ENCODE measurements around the gene CCDC137.

DNA sequence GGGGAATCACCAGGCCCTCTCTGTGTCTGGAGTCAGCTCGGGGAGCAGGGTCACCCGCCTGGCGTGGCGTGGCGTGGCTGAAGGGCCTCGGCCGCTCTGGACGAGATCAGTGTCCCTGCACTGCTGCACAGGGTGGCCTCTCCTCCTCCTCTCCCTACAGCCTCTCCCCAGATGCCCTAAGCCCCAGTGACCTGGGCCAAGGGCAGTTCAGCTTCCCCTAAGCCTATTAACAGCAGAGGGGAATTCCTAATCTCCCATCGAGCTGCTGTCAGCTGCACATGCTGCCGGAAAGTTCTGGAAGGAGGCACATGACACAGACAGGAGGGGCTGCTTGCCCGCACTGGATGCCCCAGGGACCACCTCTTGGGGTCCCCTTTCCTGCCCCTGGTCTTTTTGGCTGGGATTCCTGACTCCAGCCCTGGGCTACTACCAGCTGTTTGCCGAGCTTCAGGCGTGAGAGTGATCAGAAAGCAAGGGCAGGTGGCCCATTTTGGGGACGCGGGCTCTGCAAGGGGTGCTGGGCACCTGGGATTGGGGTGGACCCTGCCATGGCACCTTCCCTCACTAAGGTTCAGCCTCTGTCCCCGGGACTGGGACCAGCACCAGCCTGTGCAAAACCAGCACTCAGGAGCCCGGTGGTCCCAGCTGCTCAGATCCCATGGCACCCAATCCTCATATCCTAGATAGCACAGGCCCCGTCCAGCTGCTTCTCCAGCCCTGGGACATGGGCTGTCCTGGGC is 11.0 kb upstream of the CCDC137 start:
- TF ChIP-seq, protein P1, sequence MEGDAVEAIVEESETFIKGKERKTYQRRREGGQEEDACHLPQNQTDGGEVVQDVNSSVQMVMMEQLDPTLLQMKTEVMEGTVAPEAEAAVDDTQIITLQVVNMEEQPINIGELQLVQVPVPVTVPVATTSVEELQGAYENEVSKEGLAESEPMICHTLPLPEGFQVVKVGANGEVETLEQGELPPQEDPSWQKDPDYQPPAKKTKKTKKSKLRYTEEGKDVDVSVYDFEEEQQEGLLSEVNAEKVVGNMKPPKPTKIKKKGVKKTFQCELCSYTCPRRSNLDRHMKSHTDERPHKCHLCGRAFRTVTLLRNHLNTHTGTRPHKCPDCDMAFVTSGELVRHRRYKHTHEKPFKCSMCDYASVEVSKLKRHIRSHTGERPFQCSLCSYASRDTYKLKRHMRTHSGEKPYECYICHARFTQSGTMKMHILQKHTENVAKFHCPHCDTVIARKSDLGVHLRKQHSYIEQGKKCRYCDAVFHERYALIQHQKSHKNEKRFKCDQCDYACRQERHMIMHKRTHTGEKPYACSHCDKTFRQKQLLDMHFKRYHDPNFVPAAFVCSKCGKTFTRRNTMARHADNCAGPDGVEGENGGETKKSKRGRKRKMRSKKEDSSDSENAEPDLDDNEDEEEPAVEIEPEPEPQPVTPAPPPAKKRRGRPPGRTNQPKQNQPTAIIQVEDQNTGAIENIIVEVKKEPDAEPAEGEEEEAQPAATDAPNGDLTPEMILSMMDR (IDR thresholded peaks at IDR 0.05) = no peak
- TF ChIP-seq POLR2A (IDR thresholded peaks at IDR 0.05) = no peak

All from thyroid gland (tissue), 4 donors.